Gastrocnemius medialis (tissue), 4 donors: ENCODE data around the gene GRIK1.

Experiments used
- CTCF ChIP-seq, 5 experiments: fragments of 450-650 bp in 3 of 5; fragments of 200-600 bp in 2 of 5; sonication (generic) in 2 of 5; IDR thresholded peaks in 4 of 5; conservative IDR thresholded peaks in 1 of 5; 1 replicate in 4 of 5; 2 replicates in 1 of 5; pipeline ENCODE4 v1.5.1; 2016 to 2019; ENCODE audit warnings: antibody characterized with exemption in 5 of 5, mild to moderate bottlenecking in 3 of 5, moderate library complexity in 3 of 5
- POLR2A ChIP-seq, 2 donors: fragments of 450-650 bp; IDR thresholded peaks; one replicate each; pipeline ENCODE4 v1.6.1; 2017; ENCODE audit warnings: antibody characterized with exemption in 2 of 2, mild to moderate bottlenecking in 2 of 2, moderate library complexity in 2 of 2

- TF ChIP-seq CTCF (IDR thresholded peaks at IDR 0.05 in 4 of 5, conservative IDR thresholded peaks at IDR 0.05 in 1 of 5) (no peak), POLR2A (IDR thresholded peaks at IDR 0.05) (no peak)
Measured at GRCh38 chr21:29763674-29764073, 176.1 kb downstream of the GRIK1 start.
